HG02759 (cell line): ENCODE data around the gene RARA.

Experiments used
- ATAC-seq: cut with Tn5 transposase; IDR thresholded peaks from one replicate; pipeline ENCODE4 v1.9.1; 2021; ENCODE audit warnings: mild to moderate bottlenecking, moderate library complexity; ENCODE audit not compliant: unreplicated experiment

The RARA gene

GRCh38 chr17:40327735-40328385, 18.9 kb downstream of the RARA start:
- ATAC-seq: no peak

DNA sequence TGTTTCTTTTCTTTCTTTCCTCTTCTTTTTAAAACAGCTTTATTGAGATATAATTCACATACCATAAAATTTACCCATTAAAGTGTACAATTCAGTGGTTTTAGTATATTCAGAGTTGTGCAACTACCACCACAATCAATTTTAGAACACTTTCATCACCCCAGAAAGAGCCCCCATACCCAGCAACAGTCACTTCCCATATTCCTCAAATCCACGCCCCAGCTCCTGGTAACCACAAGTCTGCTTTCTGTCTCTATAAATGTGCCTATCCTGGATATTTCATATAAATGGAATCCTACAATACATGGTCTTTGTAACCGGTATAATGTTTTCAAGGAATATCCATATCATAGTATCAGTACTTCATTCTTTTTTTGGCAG, 19.4 kb downstream of the RARA start:
- no peak for ATAC-seq

- no peak for ATAC-seq
Observed at GRCh38 chr17:40329839-40330794, 21.1 kb downstream of the RARA start.

- no peak for ATAC-seq
Observed at GRCh38 chr17:40330850-40331470, 22.0 kb downstream of the RARA start.

DNA sequence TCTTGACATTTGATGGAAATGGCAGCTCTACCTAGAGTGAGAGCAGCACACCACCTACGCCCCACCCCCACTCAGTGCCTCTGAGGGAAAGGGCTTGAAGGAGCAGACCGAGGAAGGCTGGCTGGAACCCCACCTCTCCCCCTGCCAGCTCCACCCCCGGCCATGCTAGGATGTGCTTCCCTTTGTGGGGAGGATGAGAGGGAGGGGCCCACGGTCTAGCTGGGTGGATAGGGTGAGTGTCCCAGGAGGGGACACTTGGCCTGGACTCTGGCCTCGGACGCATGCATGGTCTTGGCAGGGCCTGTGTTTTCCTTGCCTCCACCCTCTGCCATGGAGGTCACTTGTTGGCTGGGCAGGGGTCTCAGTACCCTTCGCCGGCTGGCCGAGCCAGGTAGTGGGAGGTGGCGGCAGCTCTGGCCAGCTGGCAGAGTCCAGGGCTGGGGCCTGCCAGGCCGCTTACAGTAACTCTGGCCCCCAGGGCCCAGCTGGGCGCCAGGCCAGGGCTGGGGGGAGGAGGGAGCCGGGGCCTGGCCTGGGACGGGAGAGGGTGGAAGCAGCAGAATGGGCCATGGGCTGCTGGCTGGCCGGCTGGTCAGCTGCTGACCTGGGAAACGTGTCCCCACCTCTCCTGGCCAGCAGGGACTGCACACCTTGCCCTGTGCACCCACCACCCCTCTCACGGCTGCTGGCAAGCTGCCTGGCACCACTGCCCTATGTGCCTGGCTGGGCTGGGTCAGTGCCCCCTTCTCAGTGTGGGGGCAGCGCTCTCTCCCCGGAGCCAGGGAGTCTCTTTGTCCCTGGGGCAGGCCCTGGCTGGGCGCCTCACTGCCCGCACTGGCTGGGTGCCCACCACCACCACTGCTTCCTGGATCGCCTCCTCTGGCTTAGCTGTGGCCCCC, 23.0 kb downstream of the RARA start:
- no peak for ATAC-seq

GRCh38 chr17:40333781-40334448, 24.9 kb downstream of the RARA start:
- no peak for ATAC-seq

- ATAC-seq: no peak
Observed at GRCh38 chr17:40335620-40336019, 26.6 kb downstream of the RARA start.

GRCh38 chr17:40337351-40337750, 28.4 kb downstream of the RARA start:
- no peak for ATAC-seq

GRCh38 chr17:40338058-40338457, 29.1 kb downstream of the RARA start:
- ATAC-seq: no peak

DNA sequence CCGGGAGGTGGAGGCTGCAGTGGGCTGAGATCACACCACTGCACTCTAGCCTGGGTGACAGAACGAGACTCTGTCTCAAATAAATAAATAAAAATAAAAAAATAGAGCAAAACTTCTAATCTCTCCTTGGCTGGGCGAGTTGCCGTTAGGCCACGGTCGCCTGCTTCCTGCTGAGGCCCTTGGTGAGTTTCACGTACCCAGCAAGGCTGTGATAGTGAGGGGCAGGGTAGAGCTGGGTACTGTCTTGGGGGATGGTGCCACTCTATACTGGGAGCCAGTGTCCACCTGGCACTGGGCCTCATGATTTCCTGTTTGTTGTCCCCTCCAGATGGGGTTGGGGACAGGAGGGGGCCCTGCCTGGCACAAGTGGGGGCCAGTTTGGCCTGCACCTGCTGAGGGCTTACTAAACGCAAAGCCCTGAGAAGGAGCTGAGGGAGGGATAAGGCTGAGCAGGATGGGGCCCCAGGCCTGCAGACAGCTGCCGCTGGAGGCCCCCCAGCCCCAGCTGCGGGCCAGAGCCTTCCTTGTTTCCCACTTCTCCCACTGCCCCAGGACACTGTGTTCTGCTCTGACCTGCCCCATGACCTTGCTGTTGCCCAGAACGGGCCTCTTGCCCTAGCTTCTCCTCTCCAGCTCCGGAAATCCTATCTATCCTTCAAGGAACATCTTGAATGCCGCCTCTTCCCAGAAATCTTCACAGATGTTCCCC, 30.1 kb downstream of the RARA start:
- ATAC-seq: no peak

GRCh38 chr17:40340327-40340726, 31.3 kb downstream of the RARA start:
- ATAC-seq: no peak

DNA sequence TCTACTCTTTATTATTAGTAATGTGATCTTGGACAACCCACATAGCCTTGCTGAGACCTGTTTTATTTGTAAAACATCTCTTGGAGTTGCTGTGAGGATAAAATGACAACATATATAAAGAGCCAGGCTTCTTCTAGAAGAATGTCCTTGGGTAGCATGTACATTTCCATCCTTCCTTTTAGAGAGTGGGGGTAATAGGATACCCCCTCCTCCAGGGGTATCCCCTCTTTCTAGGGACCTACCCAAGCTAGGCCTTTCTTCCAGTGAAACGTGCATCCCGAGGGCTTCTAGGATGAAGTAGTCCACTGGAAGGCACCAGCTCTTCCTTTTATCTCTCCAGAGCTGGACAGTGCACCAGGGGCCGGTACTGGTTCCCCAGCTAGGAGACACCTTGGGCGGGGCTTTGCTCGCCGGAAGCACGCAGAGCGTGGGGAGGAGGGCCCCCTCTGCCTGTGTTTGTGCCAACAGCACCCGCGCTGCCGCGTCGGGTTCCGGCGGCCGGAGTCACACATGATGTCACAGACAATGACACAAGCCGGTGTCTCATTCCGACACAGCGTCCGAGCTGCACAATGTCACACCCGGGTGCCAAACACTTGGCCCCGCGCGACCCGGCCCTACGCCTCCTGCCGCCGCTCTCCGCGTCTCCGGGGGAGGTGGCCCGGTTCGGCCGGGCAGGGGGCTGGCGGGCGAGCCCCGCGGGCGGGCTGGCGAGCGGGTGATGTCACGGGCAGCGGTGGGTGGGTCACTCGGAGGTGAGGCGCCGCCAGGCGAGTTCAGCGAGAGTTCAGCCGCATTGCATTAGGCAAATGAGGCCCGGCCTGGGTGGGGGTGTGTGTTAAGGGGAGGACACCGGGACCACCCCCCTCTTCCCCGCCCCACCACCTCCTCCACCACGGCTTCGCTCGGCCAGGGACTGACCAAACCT, 32.2 kb downstream of the RARA start:
- ATAC-seq: peak; percentile 73

GRCh38 chr17:40341808-40342503, 33.0 kb downstream of the RARA start:
- no peak for ATAC-seq

- ATAC-seq: no peak
Observed at GRCh38 chr17:40342504-40343218, 33.7 kb downstream of the RARA start.

DNA sequence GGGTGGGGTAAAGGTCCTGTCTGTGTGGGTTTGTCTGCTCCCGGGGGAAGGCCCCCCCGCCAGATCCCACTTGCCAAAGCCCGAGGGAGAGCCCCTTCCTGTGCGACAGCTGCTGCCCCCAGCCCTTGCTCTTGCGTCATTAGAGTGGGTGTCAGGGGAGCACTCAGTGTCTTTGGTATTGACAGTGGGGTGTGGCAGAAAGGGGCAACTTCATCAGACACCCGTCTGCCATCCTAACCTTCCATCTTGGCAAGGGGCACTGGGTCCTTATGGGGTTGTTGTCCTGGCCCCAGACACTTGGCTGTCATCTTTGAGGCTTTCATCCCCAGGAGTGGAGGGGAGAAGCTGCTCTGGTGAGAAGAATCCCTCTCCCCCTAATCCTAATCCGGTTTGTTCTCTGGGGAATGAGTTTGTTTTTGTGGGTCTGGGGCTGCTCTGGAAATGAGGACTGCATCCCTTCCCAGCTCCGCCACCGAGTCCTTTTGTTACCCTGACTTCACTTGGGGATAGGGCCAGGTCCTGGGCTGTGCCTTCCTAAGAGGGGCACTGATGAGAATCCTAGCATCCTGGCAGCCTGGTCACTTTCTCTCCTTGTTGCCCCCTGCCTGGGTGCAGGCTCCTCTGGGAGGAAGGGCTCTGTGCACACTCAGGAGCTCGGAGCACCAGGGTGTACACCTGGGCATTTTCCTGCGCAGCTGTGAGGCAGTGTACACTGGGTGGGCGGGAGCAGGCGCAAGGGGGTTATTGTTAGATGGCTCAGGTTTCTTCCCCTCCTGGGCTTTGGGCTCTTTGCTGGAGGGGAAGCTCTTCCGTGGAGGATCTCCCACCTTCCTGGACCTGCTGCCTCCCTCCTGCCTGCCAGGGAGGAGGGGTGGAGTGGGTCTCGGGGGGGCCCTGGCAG, 34.5 kb downstream of the RARA start:
- ATAC-seq: no peak

DNA sequence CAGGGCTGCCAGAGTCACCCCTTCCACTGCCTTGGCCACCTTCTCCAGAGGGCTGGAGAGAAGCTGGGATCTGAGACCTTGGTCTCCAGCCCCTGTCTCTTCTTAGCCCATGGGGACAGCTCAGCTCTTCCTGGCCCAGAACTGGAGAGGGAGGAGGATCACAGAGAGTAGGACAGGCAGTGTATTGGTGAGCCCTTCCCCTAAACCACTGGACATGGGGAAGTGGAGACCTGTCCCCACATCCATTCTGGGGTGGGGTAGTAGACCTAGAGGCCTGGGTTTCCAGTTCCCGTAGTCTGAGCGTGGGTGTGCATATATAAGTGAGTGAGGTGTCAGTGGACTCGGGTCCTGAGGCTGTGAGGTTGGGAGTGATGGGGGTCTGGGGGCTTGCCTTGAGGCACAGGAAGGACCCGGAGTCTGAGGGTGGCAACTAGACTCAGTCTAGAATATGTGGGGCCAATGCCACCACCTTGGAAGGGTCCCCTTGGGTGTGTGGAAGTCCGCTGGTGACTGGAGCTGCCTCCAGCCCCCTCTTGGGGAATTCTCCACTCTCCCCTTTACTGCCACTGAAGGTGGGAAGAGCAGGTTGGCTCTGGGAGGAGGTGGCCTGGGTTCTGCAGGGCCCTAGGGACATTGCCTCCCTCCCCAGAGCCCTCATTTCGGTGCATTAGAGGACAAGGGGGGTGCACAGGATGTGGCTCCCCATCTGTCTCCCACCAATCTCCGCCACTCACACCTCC, 35.6 kb downstream of the RARA start:
- no peak for ATAC-seq
